EL (cell line): ENCODE data around the gene BGLAP.
A peak's percentile ranks its signal among the peaks of the same experiment; 100 is the strongest.

ENCODE experiments used
- DNase-seq: peaks from one replicate; pipeline ENCODE4 v3.0.0-alpha.2; 2016

Gene BGLAP

GRCh38 chr1:156259805-156260204, 17.8 kb downstream of the BGLAP start:
- no peak for DNase-seq

GRCh38 chr1:156260896-156261295, 18.9 kb downstream of the BGLAP start:
- no peak for DNase-seq

- DNase-seq, result peak; percentile 85
Measured at GRCh38 chr1:156262461-156263287, 20.7 kb downstream of the BGLAP start.

GRCh38 chr1:156263288-156263655, 21.3 kb downstream of the BGLAP start:
- DNase-seq, result no peak

- DNase-seq, result no peak
Measured at GRCh38 chr1:156266051-156266450, 24.1 kb downstream of the BGLAP start.

- peak; percentile 39 for DNase-seq
Measured at GRCh38 chr1:156268336-156268735, 26.4 kb downstream of the BGLAP start.

- no peak for DNase-seq
Measured at GRCh38 chr1:156270314-156270713, 28.3 kb downstream of the BGLAP start.

- no peak for DNase-seq
Measured at GRCh38 chr1:156276532-156276931, 34.5 kb downstream of the BGLAP start.

- DNase-seq, result no peak
Measured at GRCh38 chr1:156276966-156277381, 35.0 kb downstream of the BGLAP start.

GRCh38 chr1:156279837-156280236, 37.9 kb downstream of the BGLAP start:
- no peak for DNase-seq

GRCh38 chr1:156281281-156281680, 39.3 kb downstream of the BGLAP start:
- DNase-seq, result peak; percentile 68

GRCh38 chr1:156281693-156282478, 39.9 kb downstream of the BGLAP start:
- DNase-seq, result peak; percentile 35

- DNase-seq, result peak; percentile 99
Measured at GRCh38 chr1:156282479-156283222, 40.7 kb downstream of the BGLAP start, which contains the start of gene SMG5. TSS of gene SMG5 (minus strand) at chr1:156282825. CDS start at chr1:156282680, 145 bp downstream.

- no peak for DNase-seq
Measured at GRCh38 chr1:156283521-156283920, 41.5 kb downstream of the BGLAP start.

- no peak for DNase-seq
Measured at GRCh38 chr1:156284112-156284511, 42.1 kb downstream of the BGLAP start, which contains the start of gene TMEM79. TSS of gene TMEM79 (plus strand) at chr1:156284325. CDS start at chr1:156285227, 902 bp downstream.

GRCh38 chr1:156284757-156285156, 42.8 kb downstream of the BGLAP start:
- peak; percentile 18 for DNase-seq

- DNase-seq, result no peak
Measured at GRCh38 chr1:156285437-156285836, 43.5 kb downstream of the BGLAP start.

- DNase-seq, result no peak
Measured at GRCh38 chr1:156286061-156286460, 44.1 kb downstream of the BGLAP start.

GRCh38 chr1:156289857-156290256, 47.9 kb downstream of the BGLAP start:
- DNase-seq, result no peak

GRCh38 chr1:156291226-156292061, 49.5 kb downstream of the BGLAP start:
- peak; percentile 89 for DNase-seq
